Esophagus squamous epithelium (tissue), 5 donors: Measurements from ENCODE around the gene PPM1F. TPM values are rescaled to one million over a fixed set of nuclear protein-coding genes. Genes with fewer than 3 reads are reported as not detected.
"Not testable (repeated sequence)": the region's sequence is repeated elsewhere in the genome, so short reads cannot be mapped to it uniquely, and the experiment has no call there.

Source experiments
- DNase-seq: peaks from one replicate; lab custom pipeline; 2025; lab: John Stamatoyannopoulos, UW
- H3K27ac ChIP-seq, 4 donors: fragments of 200-600 bp; sonication (generic); one replicate each; pipeline ENCODE4 v1.5.1; 2016 to 2019; ENCODE audit warnings: mild to moderate bottlenecking in 1 of 4
- H3K27me3 ChIP-seq, 4 donors: fragments of 200-600 bp; sonication (generic); 1 replicate in 3 of 4; 2 replicates in 1 of 4; pipeline versions ENCODE4 v1.5.1 to v1.6.0; 2017 to 2021; ENCODE audit warnings: antibody characterized with exemption in 1 of 4
- H3K36me3 ChIP-seq, 3 donors: fragments of 200-600 bp; sonication (generic); one replicate each; pipeline ENCODE4 v1.5.1; 2016 to 2019
- H3K4me1 ChIP-seq, 3 donors: fragments of 200-600 bp; sonication (generic); one replicate each; pipeline ENCODE4 v1.5.1; 2017 to 2019
- H3K4me3 ChIP-seq, 4 donors: fragments of 200-600 bp; sonication (generic); 1 replicate in 3 of 4; 2 replicates in 1 of 4; pipeline ENCODE4 v1.5.1; 2016 to 2019; ENCODE audit warnings: mild to moderate bottlenecking in 2 of 4, moderate library complexity in 1 of 4
- H3K9me3 ChIP-seq, 3 donors: fragments of 200-600 bp; sonication (generic); one replicate each; pipeline ENCODE4 v1.5.1; 2016 to 2019
- POLR2A ChIP-seq, 4 donors: fragments of 450-650 bp; IDR thresholded peaks; one replicate each; pipeline ENCODE4 v1.6.1; 2017; ENCODE audit warnings: antibody characterized with exemption in 4 of 4, mild to moderate bottlenecking in 4 of 4, moderate library complexity in 3 of 4
- WGBS, 2 donors: methylation state at CpG; one replicate each; pipeline ENCODE4 v1.1.5; 2018; 5-methylcytosine and 5-hydroxymethylcytosine counted together
- intact Hi-C: fragments of 100-400 bp; cut with DNase I; formaldehyde crosslinking; loops from one replicate; pipeline ENCODE4 v1.15.0; 2022
- total RNA-seq, 4 donors: library from RNA; depleted of rRNA; stranded (reverse); fragments of >200 nt; gene quantifications; one replicate each; pipeline ENCODE4 v1.1.0, GENCODE V29; 2016
- TF ChIP-seq, protein P1 (sequence below), 6 experiments: fragments of 450-650 bp in 4 of 6; fragments of 200-600 bp in 2 of 6; sonication (generic) in 2 of 6; IDR thresholded peaks; one replicate each; pipeline ENCODE4 v1.5.1; 2016 to 2019; ENCODE audit warnings: antibody characterized with exemption in 6 of 6, mild to moderate bottlenecking in 4 of 6, moderate library complexity in 4 of 6
- donor health status: DM: yes; HTN: yes; CAD: no.

The PPM1F gene
- total RNA-seq, 4 donors from 2014 or later, result 22.2 to 39.7 (median 25.9) TPM

DNA sequence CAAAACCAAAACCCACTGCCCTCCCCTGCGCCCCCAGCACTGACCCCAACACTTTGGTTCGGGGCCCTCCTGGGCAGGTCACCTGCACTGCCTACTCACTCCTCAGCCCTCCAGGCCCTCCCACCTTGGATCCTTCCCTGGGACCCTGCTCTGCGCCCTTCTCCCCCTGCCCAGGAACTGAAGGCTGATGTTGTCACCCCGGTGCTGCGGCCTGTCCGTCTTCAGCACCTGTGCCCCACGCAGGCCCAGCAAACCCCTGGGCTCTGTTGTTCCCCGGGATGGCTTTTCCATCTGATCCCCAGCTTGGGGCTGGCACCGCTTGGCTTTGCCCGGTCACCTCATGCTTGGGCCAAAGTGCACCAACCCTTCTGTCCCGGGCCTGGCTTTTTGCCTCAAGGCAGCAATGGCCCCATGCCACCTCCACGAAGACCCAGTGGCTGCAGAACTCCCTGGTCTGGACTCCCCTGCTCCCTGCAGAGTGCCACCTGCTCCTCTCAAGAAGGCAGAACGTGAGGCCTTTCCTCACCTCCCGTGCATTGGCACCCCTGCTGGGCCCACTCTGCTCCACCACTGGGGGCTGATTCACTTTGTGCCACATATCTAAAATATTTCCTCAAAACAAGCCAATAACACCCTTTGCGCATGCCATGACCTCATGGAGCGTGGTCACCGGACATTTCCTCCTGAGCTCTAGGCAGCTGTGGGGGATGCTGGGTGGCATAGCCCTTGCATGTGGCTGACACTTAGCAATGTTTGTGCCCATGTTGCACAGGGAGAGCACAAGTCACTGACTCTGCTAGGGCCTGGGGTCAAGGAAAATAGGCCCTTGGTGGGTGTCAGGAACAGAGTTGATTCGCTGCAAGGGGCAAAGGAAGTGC lies 8.8 kb downstream of the PPM1F start:
- H3K27ac ChIP-seq, result peak overlapping the region; percentile 77 to 96 (median 94)
- WGBS, 2 donors, result 94 to 100% methylated on average over 8 to 18 of the region's 18 CpGs
- H3K36me3 ChIP-seq, result peaks cover 18 to 55% (median 21%) of the 10 kb centered on the region in 3 donors
- intact Hi-C loops, result no loop called here
- no peak for DNase-seq
- H3K4me3 ChIP-seq, result no peak overlapping the region
- no peaks in the 10 kb centered on the region for H3K27me3 ChIP-seq
- no peak for TF ChIP-seq POLR2A (IDR thresholded peaks at IDR 0.05)
- TF ChIP-seq, protein P1, sequence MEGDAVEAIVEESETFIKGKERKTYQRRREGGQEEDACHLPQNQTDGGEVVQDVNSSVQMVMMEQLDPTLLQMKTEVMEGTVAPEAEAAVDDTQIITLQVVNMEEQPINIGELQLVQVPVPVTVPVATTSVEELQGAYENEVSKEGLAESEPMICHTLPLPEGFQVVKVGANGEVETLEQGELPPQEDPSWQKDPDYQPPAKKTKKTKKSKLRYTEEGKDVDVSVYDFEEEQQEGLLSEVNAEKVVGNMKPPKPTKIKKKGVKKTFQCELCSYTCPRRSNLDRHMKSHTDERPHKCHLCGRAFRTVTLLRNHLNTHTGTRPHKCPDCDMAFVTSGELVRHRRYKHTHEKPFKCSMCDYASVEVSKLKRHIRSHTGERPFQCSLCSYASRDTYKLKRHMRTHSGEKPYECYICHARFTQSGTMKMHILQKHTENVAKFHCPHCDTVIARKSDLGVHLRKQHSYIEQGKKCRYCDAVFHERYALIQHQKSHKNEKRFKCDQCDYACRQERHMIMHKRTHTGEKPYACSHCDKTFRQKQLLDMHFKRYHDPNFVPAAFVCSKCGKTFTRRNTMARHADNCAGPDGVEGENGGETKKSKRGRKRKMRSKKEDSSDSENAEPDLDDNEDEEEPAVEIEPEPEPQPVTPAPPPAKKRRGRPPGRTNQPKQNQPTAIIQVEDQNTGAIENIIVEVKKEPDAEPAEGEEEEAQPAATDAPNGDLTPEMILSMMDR (IDR thresholded peaks at IDR 0.05), result no peak
- H3K9me3 ChIP-seq, result no peaks in the 10 kb centered on the region
- peaks cover 53 to 100% (median 89%) of the 10 kb centered on the region in 3 donors for H3K4me1 ChIP-seq

DNA sequence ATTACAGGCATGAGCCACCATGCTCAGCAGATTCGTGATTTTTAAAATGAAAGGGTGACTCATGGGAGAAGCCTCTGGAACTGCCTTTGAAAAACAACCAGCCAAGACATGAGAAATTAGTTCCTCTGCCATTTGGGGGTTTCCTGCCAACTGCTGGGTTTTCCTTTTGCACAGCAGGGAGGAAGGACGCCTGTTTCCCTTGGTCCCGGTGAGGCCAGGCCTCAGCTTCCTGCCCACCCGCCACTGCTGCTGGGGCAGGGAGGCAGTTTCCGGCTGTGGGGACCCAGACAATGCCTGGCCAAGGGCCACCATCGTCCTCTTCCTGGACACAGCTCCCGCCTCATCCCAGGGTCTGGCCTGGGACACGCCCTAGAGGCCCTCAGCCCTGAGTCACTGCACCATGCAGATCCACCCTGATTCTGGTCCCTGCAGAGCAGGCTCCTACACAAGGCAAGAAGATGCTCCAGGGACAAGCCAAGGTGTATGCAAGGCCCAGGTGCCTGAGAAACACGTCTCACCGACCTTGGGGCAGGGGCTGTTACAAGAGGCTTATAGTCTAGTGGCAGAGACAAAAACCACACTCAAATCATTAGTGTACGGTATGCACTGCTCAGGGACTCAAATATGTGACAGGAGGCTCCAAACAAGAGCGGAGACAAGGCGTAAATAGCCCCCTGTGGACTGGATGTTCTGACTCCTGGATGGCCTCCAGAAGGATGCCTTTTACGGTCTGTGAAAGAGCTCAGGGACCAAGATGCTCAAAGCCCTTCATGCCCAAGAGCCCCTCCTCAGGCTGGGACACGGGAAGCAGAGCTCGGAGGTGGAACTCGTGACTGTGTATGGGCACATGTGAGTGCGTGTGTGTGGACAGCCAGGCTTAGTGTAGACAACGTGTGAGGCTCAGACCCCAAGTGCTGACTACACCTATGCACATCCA lies 10.0 kb downstream of the PPM1F start:
- H3K9me3 ChIP-seq, result no peaks in the 10 kb centered on the region
- TF ChIP-seq, protein P1 (IDR thresholded peaks at IDR 0.05), result peak in 2 of 6 experiments; percentile 3 to 10
- TF ChIP-seq POLR2A (IDR thresholded peaks at IDR 0.05), result no peak
- peak overlapping the region; percentile 77 to 96 (median 94) for H3K27ac ChIP-seq
- no peak for DNase-seq
- peak overlapping the region in 1 of 4 donors; percentile 42 for H3K4me3 ChIP-seq
- 35 to 55% methylated on average over 10 to 12 of the region's 19 CpGs for WGBS, 2 donors
- intact Hi-C loops, result no loop called here
- H3K36me3 ChIP-seq, result peaks cover 18 to 55% (median 21%) of the 10 kb centered on the region in 3 donors
- H3K4me1 ChIP-seq, result peaks cover 51 to 100% (median 87%) of the 10 kb centered on the region in 3 donors
- H3K27me3 ChIP-seq, result no peaks in the 10 kb centered on the region

DNA sequence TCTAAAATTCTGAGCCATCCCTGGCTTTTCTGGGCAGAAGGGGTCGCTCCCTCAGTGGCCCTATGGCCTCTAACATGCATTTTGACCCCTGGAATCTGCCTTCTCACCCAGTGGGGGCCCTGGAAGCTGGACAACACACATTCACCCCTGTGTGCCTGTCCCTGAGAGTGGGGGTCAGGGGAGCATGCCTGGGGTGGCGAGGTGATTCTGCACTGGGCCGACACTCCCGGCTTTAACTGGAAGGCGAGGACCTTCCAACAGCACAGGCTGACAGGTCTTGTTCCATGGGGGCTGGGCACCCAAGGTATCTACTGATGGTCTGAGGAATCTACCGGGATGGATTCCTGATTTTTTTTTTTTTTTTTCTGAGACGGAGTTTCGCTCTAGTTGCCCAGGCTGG lies 10.7 kb downstream of the PPM1F start:
- H3K4me1 ChIP-seq, result peaks cover 51 to 100% (median 87%) of the 10 kb centered on the region in 3 donors
- TF ChIP-seq POLR2A (IDR thresholded peaks at IDR 0.05), result no peak
- TF ChIP-seq, protein P1 (IDR thresholded peaks at IDR 0.05), result no peak
- H3K36me3 ChIP-seq, result peaks cover 18 to 55% (median 21%) of the 10 kb centered on the region in 3 donors
- DNase-seq, result no peak
- intact Hi-C loops, result no loop called here
- no peak overlapping the region for H3K4me3 ChIP-seq
- peak overlapping the region; percentile 77 to 96 (median 94) for H3K27ac ChIP-seq
- no peaks in the 10 kb centered on the region for H3K27me3 ChIP-seq
- no peaks in the 10 kb centered on the region for H3K9me3 ChIP-seq
- WGBS, 2 donors, result 53 to 63% methylated on average over 5 to 6 of the region's 8 CpGs

DNA sequence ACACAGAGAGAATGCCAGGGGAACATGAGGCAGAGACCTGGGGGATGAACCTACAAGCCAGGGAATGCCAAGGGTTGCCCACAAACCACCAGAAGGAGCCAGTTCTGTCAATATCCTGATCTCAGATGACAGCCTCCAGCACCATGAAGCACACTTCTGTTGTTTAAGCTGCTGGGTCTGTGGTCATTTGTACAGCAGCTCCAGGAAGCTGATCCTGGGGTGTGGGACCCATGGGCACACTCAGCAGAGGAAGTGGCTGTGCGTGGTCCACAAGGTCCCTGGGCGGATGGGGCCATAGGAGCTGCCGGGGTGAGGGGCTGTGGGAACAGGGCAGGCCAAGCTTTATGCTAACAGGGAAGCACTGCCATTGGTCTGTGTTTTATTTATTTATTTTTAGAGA lies 12.1 kb downstream of the PPM1F start:
- H3K9me3 ChIP-seq, result no peaks in the 10 kb centered on the region
- H3K27me3 ChIP-seq, result no peaks in the 10 kb centered on the region
- TF ChIP-seq, protein P1 (IDR thresholded peaks at IDR 0.05), result no peak
- TF ChIP-seq POLR2A (IDR thresholded peaks at IDR 0.05), result no peak
- peak overlapping the region; percentile 92 to 96 (median 96) for H3K27ac ChIP-seq
- H3K36me3 ChIP-seq, result peaks cover 13 to 58% (median 14%) of the 10 kb centered on the region in 3 donors
- WGBS, 2 donors, result 53 to 90% methylated on average over 2 to 3 of the region's 3 CpGs
- intact Hi-C loops, result no loop called here
- no peak for DNase-seq
- H3K4me3 ChIP-seq, result no peak overlapping the region
- peaks cover 56 to 100% (median 84%) of the 10 kb centered on the region in 3 donors for H3K4me1 ChIP-seq

DNA sequence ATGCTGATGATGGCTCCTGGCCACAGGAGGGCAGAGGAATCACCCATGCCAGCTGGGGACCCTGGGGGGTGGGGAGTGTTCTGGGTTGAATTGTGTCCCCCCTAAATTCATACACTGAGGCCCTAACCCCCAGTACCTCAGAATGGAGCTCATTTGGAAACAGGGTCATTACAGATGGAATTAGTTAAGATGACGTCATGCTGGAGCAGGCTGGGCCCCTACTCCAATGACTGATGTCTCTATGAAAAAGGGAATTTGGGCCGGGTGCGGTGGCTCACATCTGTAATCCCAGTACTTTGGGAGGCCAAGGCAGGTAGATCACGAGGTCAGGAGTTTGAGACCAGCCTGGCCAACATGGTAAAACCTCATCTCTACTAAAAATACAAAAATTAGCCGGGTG lies 12.7 kb downstream of the PPM1F start:
- peaks cover 56 to 97% (median 82%) of the 10 kb centered on the region in 3 donors for H3K4me1 ChIP-seq
- intact Hi-C loops, result loop anchor here (2.0 to 5.0 kb wide), 2 partner anchors 13 to 228 kb away; partner anchors contain the start of gene PPM1F
- not testable (repeated sequence) for H3K4me3 ChIP-seq, DNase-seq, H3K9me3 ChIP-seq, H3K27me3 ChIP-seq
- 78 to 82% methylated on average over 3 to 5 of the region's 5 CpGs for WGBS, 2 donors
- peak overlapping the region; percentile 92 to 96 (median 96) for H3K27ac ChIP-seq
- peaks cover 8 to 58% (median 13%) of the 10 kb centered on the region in 3 donors for H3K36me3 ChIP-seq
